ENCODE results near the gene USP47. TPM values are rescaled to one million over a fixed set of nuclear protein-coding genes. Genes with fewer than 3 reads are reported as not detected.

Gene USP47
- total and polyA plus RNA-seq, 2 of the 8 experiments (the other 6 are each of a cell fraction or from before 2014, with no cell fraction given), result 4.2 to 21.3 TPM

DNA sequence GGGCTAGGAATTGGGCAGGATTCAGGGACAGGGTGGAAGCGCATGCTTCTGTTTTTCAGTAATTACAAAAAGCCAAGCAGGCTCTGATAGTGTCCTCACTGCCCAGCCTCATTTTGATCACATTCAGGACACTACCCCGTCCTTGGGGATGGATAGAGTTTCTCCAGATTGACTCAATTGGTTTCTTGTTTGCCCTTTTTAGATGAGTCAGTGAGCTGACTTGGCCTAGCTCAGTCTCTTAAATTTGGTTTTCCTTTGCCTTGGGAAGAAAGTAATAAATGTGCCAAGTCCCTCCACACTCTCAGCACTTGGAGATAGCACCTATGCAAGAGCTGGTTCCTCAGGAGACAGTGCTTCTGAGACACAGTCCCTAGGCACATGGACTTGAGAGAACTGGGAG, 141.2 kb downstream of the USP47 start:
- H4K8ac ChIP-seq (ENCODE audit: extremely low read depth, insufficient read depth, low read length), result no peak overlapping the region
- TF ChIP-seq SIRT6 (IDR thresholded peaks at IDR 0.05; ENCODE audit: low read length) (no peak), BRCA1 (IDR thresholded peaks at IDR 0.05; ENCODE audit: low read depth, low read length) (no peak)
- no peak overlapping the region for H3K4ac ChIP-seq (replicated peaks; ENCODE audit: insufficient read length, low read depth, low read length)
- no peak overlapping the region for H3K27ac ChIP-seq (ENCODE audit: low read depth, low read length)
- H4K91ac ChIP-seq (replicated peaks; ENCODE audit: insufficient read length, low read length), result no peak overlapping the region
- H2BK5ac ChIP-seq (ENCODE audit: low read depth, low read length), result no peak overlapping the region
- H3K23ac ChIP-seq (ENCODE audit: insufficient read length), result no peak overlapping the region
- H4K20me1 ChIP-seq (replicated peaks in 1 of 2; ENCODE audit: control insufficient read depth in 1 of 2, insufficient read depth in 2 of 2, low read length in 2 of 2), result no peaks in the 10 kb centered on the region
- H3K23me2 ChIP-seq (ENCODE audit: low read depth, low read length), result no peaks in the 10 kb centered on the region
- no peak overlapping the region for H2BK12ac ChIP-seq (ENCODE audit: low read depth, low read length)
- POLR2A ChIA-PET (ENCODE audit: partially characterized antibody), result interaction anchor here (1.0 kb wide), 1 partner anchor 23 kb away, joined by 3 read pairs; no protein-coding TSS in a partner anchor
- H3K18ac ChIP-seq (ENCODE audit: extremely low read depth, low read length), result no peak overlapping the region
- no peak overlapping the region for H2BK120ac ChIP-seq (replicated peaks; ENCODE audit: low read depth, low read length)
- no peaks in the 10 kb centered on the region for H3K79me1 ChIP-seq (ENCODE audit: low read depth, low read length)
- H2BK20ac ChIP-seq (ENCODE audit: low read length), result no peak overlapping the region
- no peak for FAIRE-seq
- H2AFZ ChIP-seq (ENCODE audit: low read length), result no peak overlapping the region
- H2AK5ac ChIP-seq (ENCODE audit: low read depth, low read length), result no peak overlapping the region
- H3K36me3 ChIP-seq (ENCODE audit: control insufficient read depth in 2 of 4, insufficient read depth in 4 of 4, low read length in 3 of 4), result no peaks in the 10 kb centered on the region
- H3K4me3 ChIP-seq (ENCODE audit: extremely low read depth in 1 of 4, insufficient read depth in 2 of 4, low read depth in 3 of 4, low read length in 4 of 4), result no peak overlapping the region
- CTCF ChIA-PET (ENCODE audit: partially characterized antibody), result interaction anchor here (0.7 to 2.4 kb wide), 5 partner anchors 9 to 61 kb away, joined by 3 to 12 read pairs (median 3); no protein-coding TSS in a partner anchor
- 100% methylated on average over 2 of the region's 2 CpGs; no CpG with 5 or more reads in 1 of the 2 experiments for WGBS, 2 experiments (ENCODE audit: extremely low coverage in 1 of 2, insufficient coverage in 1 of 2, insufficient read length in 1 of 2, insufficient replicate concordance in 2 of 2, low coverage in 1 of 2, low lambda C conversion rate in 2 of 2, missing lambda C conversion rate in 1 of 2)
- no peak overlapping the region for H2BK15ac ChIP-seq (ENCODE audit: low read length)
- no peak overlapping the region for H4K5ac ChIP-seq (ENCODE audit: insufficient read length, low read depth, low read length)
- no peak overlapping the region for H3K14ac ChIP-seq (ENCODE audit: insufficient read length)
- no peak overlapping the region for H3K9ac ChIP-seq (replicated peaks in 1 of 4; ENCODE audit: extremely low read depth in 1 of 4, low read depth in 3 of 4, low read length in 3 of 4)
- H3K9me3 ChIP-seq (ENCODE audit: insufficient read depth in 2 of 2, low read depth in 1 of 2, low read length in 1 of 2), result no peaks in the 10 kb centered on the region
- no peaks in the 10 kb centered on the region for H3K79me2 ChIP-seq (ENCODE audit: control insufficient read depth in 1 of 2, insufficient read depth in 2 of 2, low read length in 2 of 2)
- no peak overlapping the region for H3K56ac ChIP-seq (replicated peaks; ENCODE audit: insufficient read length, low read depth, low read length)
- H3K4me1 ChIP-seq (replicated peaks in 1 of 4; ENCODE audit: control insufficient read depth in 3 of 4, insufficient read depth in 4 of 4, low read length in 3 of 4), result peaks cover 0 to 7% (median 1%) of the 10 kb centered on the region in 4 experiments; a peak in 5 of 7 replicates
- no peaks in the 10 kb centered on the region for H3K27me3 ChIP-seq (replicated peaks in 1 of 4; ENCODE audit: control insufficient read depth in 3 of 4, extremely low read depth in 1 of 4, insufficient read depth in 3 of 4, low read length in 3 of 4)
- H3K4me2 ChIP-seq (ENCODE audit: insufficient read depth in 1 of 2, low read depth in 2 of 2, low read length in 2 of 2), result no peak overlapping the region
- no peak for DNase-seq (ENCODE audit: low read depth in 1 of 2, low spot score in 2 of 2)
